ENCODE measurements around the gene CABP1. TPM values are rescaled to one million over a fixed set of nuclear protein-coding genes. Genes with fewer than 3 reads are reported as not detected.

The CABP1 gene
- total and polyA plus RNA-seq, 2 of the 13 experiments (the other 11 are each of a cell fraction or from before 2014, with no cell fraction given), result not detected

GRCh38 chr12:120640861-120641833 lies 721 bp downstream of the CABP1 start:
- POLR2A ChIA-PET, result no interaction called here
- in situ Hi-C loops (cut with HindIII; ENCODE audit: extremely low pct_ligation_motif_present, low pct_unique_long_range_greater_than_20kb) (no loop called here), intact Hi-C loops (cut with micrococcal nuclease; ENCODE audit: unreplicated experiment) (no loop called here)
- Histone ChIP-seq H2AFZ (ENCODE audit: low read length) (no peak overlapping the region), H4K20me1 (ENCODE audit: insufficient read depth, low read length) (peaks cover 6% of the 10 kb centered on the region; the same call in 1 of the 2 replicates), H3K9ac (ENCODE audit: insufficient read depth, low read depth, low read length) (no peak overlapping the region), H3K79me2 (ENCODE audit: insufficient read depth, low read length) (no peaks in the 10 kb centered on the region), H3K27me3 (ENCODE audit: control insufficient read depth in 1 of 2, insufficient read depth in 2 of 2, low read length in 2 of 2) (peaks cover 10 to 56% of the 10 kb centered on the region in 2 experiments; a peak in 3 of 5 replicates), H3K9me3 (ENCODE audit: low read length) (no peaks in the 10 kb centered on the region), H3K4me2 (ENCODE audit: low read depth, low read length) (peak overlapping the region; percentile 77), H3K36me3 (replicated peaks in 1 of 2; ENCODE audit: control insufficient read depth in 1 of 2, insufficient read depth in 2 of 2, low read length in 2 of 2) (no peaks in the 10 kb centered on the region), H3K27ac (ENCODE audit: extremely low read length, insufficient read depth, low read length) (no peak overlapping the region), H3K4me1 (ENCODE audit: insufficient read depth, low read length) (peaks cover 15% of the 10 kb centered on the region), H3K4me3 (replicated peaks in 1 of 3; ENCODE audit: insufficient read depth in 1 of 3, low read depth in 2 of 3, low read length in 3 of 3) (peak overlapping the region; percentile 24 to 64 (median 33); a peak in 4 of 6 replicates)
- CTCF ChIA-PET (ENCODE audit: low intra/inter-chr PET ratio, low total read pairs), result no interaction called here
- WGBS (ENCODE audit: low lambda C conversion rate), result 10% methylated on average over 13 of the region's 115 CpGs
- ATAC-seq (peak; percentile 83), FAIRE-seq (no peak), DNase-seq (ENCODE audit: low spot score) (peak; percentile 22)
- BruUV-seq (replicated peaks), result no TSS peak
- TF ChIP-seq POLR2AphosphoS2 (IDR thresholded peaks at IDR 0.05; ENCODE audit: low read depth, low read length) (no peak), EP300 (IDR thresholded peaks at IDR 0.05; ENCODE audit: low read depth in 2 of 2, low read length in 2 of 2) (no peak), EP300 (CRISPR knock-in tag; IDR thresholded peaks at IDR 0.05; ENCODE audit: borderline replicate concordance) (no peak), ZNF605 (CRISPR knock-in tag; IDR thresholded peaks at IDR 0.05) (no peak), RFX3 (CRISPR knock-in tag; IDR thresholded peaks at IDR 0.05) (no peak), NONO (IDR thresholded peaks at IDR 0.05) (no peak), NONO (CRISPR knock-in tag; conservative IDR thresholded peaks at IDR 0.05) (no peak), HMGA1 (CRISPR knock-in tag; conservative IDR thresholded peaks at IDR 0.05) (no peak), HES4 (CRISPR knock-in tag; IDR thresholded peaks at IDR 0.05; ENCODE audit: borderline replicate concordance) (no peak), ZNF607 (CRISPR knock-in tag; IDR thresholded peaks at IDR 0.05; ENCODE audit: borderline replicate concordance) (no peak), NRL (CRISPR knock-in tag; IDR thresholded peaks at IDR 0.05; ENCODE audit: borderline replicate concordance) (no peak), ZNF556 (CRISPR knock-in tag; IDR thresholded peaks at IDR 0.05; ENCODE audit: borderline replicate concordance) (no peak), KLF12 (CRISPR knock-in tag; IDR thresholded peaks at IDR 0.05; ENCODE audit: borderline replicate concordance) (no peak), RCOR2 (CRISPR knock-in tag; IDR thresholded peaks at IDR 0.05) (no peak), CERS6 (CRISPR knock-in tag; IDR thresholded peaks at IDR 0.05) (no peak), ZNF451 (CRISPR knock-in tag; IDR thresholded peaks at IDR 0.05) (no peak), SMAD3 (CRISPR knock-in tag; IDR thresholded peaks at IDR 0.05) (no peak), SKIL (CRISPR knock-in tag; IDR thresholded peaks at IDR 0.05; ENCODE audit: borderline replicate concordance) (0 out of 2 replicates have a peak, but pooled peaks have one; percentile 20), RBAK (CRISPR knock-in tag; IDR thresholded peaks at IDR 0.05) (no peak), KDM2A (CRISPR knock-in tag; IDR thresholded peaks at IDR 0.05; ENCODE audit: borderline replicate concordance, low read depth) (peak; percentile 72; the same call in 1 of the 2 replicates), HNRNPLL (IDR thresholded peaks at IDR 0.05; ENCODE audit: low read depth, low read length, poor library complexity, severe bottlenecking) (peak; percentile 76), THYN1 (CRISPR knock-in tag; IDR thresholded peaks at IDR 0.05; ENCODE audit: borderline replicate concordance, low read depth) (no peak), SMARCC2 (IDR thresholded peaks at IDR 0.05) (no peak)
